Parathyroid adenoma (tissue), 2 donors: ENCODE measurements around the gene PPIL1.

Source experiments
- H2AFZ ChIP-seq: fragments of 300-600 bp; sonication (generic); one replicate; pipeline ENCODE4 v1.7.0; 2017; ENCODE audit warnings: antibody characterized with exemption, mild to moderate bottlenecking
- H3K27ac ChIP-seq: fragments of 300-600 bp; sonication (generic); one replicate; pipeline ENCODE4 v1.7.0; 2017
- H3K27me3 ChIP-seq: fragments of 300-600 bp; sonication (generic); one replicate; pipeline ENCODE4 v1.7.0; 2017; ENCODE audit warnings: low read length; ENCODE audit not compliant: control insufficient read depth, insufficient read depth
- H3K36me3 ChIP-seq: fragments of 300-600 bp; sonication (generic); one replicate; pipeline ENCODE4 v1.7.0; 2017; ENCODE audit warnings: low read length; ENCODE audit not compliant: control insufficient read depth, insufficient read depth
- H3K4me1 ChIP-seq: fragments of 300-600 bp; sonication (generic); one replicate; pipeline ENCODE4 v1.7.0; 2017; ENCODE audit warnings: control low read depth
- H3K4me2 ChIP-seq: fragments of 300-600 bp; sonication (generic); one replicate; pipeline ENCODE4 v1.7.0; 2017; ENCODE audit warnings: low read length
- H3K4me3 ChIP-seq: fragments of 300-600 bp; sonication (generic); one replicate; pipeline ENCODE4 v1.7.0; 2017; ENCODE audit warnings: low read depth, low read length
- H3K79me2 ChIP-seq: fragments of 300-600 bp; sonication (generic); one replicate; pipeline ENCODE4 v1.7.0; 2017; ENCODE audit warnings: control low read depth
- H3K9ac ChIP-seq: fragments of 300-600 bp; sonication (generic); one replicate; pipeline ENCODE4 v1.7.0; 2017; ENCODE audit warnings: mild to moderate bottlenecking
- H3K9me3 ChIP-seq: fragments of 300-600 bp; sonication (generic); one replicate; pipeline ENCODE4 v1.7.0; 2017; ENCODE audit warnings: low read length; ENCODE audit not compliant: control insufficient read depth
- CTCF ChIP-seq: fragments of 300-600 bp; sonication (generic); IDR thresholded peaks from one replicate; pipeline ENCODE4 v1.7.0; 2017; ENCODE audit warnings: antibody characterized with exemption, mild to moderate bottlenecking
- donor health status: primary hyperparathyroidism.

Gene PPIL1

GRCh38 chr6:36830577-36830976 lies 44.0 kb downstream of the PPIL1 start:
- Histone ChIP-seq H3K4me1 (no peaks in the 10 kb centered on the region), H3K27ac (no peak overlapping the region), H3K9ac (no peak overlapping the region)

GRCh38 chr6:36829919-36830544 lies 44.6 kb downstream of the PPIL1 start:
- Histone ChIP-seq H3K9ac (no peak overlapping the region), H3K4me1 (no peaks in the 10 kb centered on the region), H3K79me2 (no peaks in the 10 kb centered on the region), H3K4me3 (no peak overlapping the region), H3K9me3 (no peaks in the 10 kb centered on the region), H3K36me3 (no peaks in the 10 kb centered on the region), H3K27ac (no peak overlapping the region), H3K27me3 (no peaks in the 10 kb centered on the region), H3K4me2 (no peak overlapping the region), H2AFZ (peak overlapping the region; percentile 41)
- TF ChIP-seq CTCF, result no peak

More at GRCh38 chr6:36830577-36830976, 44.0 kb downstream of the PPIL1 start:
- Histone ChIP-seq H3K4me3 (no peak overlapping the region), H2AFZ (peak overlapping the region; percentile 41), H3K27me3 (no peaks in the 10 kb centered on the region), H3K79me2 (no peaks in the 10 kb centered on the region), H3K4me2 (no peak overlapping the region), H3K36me3 (no peaks in the 10 kb centered on the region), H3K9me3 (no peaks in the 10 kb centered on the region)
- no peak for TF ChIP-seq CTCF

- TF ChIP-seq CTCF, result no peak
- Histone ChIP-seq H2AFZ (no peak overlapping the region), H3K27ac (peak overlapping the region; percentile 58), H3K4me1 (no peaks in the 10 kb centered on the region), H3K9me3 (no peaks in the 10 kb centered on the region), H3K27me3 (no peaks in the 10 kb centered on the region), H3K4me3 (no peak overlapping the region), H3K79me2 (no peaks in the 10 kb centered on the region), H3K9ac (no peak overlapping the region), H3K36me3 (no peaks in the 10 kb centered on the region), H3K4me2 (no peak overlapping the region)
Measured at GRCh38 chr6:36827261-36828079, 47.1 kb downstream of the PPIL1 start.

GRCh38 chr6:36826520-36827227 lies 47.9 kb downstream of the PPIL1 start:
- Histone ChIP-seq H3K79me2 (no peaks in the 10 kb centered on the region), H3K36me3 (no peaks in the 10 kb centered on the region), H2AFZ (no peak overlapping the region), H3K9ac (no peak overlapping the region), H3K4me3 (no peak overlapping the region), H3K27ac (peak overlapping the region; percentile 58), H3K4me2 (no peak overlapping the region), H3K27me3 (no peaks in the 10 kb centered on the region), H3K4me1 (no peaks in the 10 kb centered on the region), H3K9me3 (no peaks in the 10 kb centered on the region)
- no peak for TF ChIP-seq CTCF
